Hindlimb muscle (tissue), 1 donor: ENCODE measurements around the gene POLA2. TPM values are rescaled to one million over a fixed set of nuclear protein-coding genes. Genes with fewer than 3 reads are reported as not detected.
"Not testable (repeated sequence)": the region's sequence is repeated elsewhere in the genome, so short reads cannot be mapped to it uniquely, and the experiment has no call there.

Experiments
- DNase-seq: peaks from one replicate; pipeline ENCODE4 v3.0.0-alpha.2; 2013
- polyA plus RNA-seq: library from polyadenylated mRNA; unstranded; fragments of 120-200 nt; gene quantifications from one replicate; pipeline ENCODE4 v1.2.1, GENCODE V29; 2013; ENCODE audit not compliant: insufficient read length

POLA2 gene, protein sequence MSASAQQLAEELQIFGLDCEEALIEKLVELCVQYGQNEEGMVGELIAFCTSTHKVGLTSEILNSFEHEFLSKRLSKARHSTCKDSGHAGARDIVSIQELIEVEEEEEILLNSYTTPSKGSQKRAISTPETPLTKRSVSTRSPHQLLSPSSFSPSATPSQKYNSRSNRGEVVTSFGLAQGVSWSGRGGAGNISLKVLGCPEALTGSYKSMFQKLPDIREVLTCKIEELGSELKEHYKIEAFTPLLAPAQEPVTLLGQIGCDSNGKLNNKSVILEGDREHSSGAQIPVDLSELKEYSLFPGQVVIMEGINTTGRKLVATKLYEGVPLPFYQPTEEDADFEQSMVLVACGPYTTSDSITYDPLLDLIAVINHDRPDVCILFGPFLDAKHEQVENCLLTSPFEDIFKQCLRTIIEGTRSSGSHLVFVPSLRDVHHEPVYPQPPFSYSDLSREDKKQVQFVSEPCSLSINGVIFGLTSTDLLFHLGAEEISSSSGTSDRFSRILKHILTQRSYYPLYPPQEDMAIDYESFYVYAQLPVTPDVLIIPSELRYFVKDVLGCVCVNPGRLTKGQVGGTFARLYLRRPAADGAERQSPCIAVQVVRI
- 36.5 TPM for polyA plus RNA-seq

DNA sequence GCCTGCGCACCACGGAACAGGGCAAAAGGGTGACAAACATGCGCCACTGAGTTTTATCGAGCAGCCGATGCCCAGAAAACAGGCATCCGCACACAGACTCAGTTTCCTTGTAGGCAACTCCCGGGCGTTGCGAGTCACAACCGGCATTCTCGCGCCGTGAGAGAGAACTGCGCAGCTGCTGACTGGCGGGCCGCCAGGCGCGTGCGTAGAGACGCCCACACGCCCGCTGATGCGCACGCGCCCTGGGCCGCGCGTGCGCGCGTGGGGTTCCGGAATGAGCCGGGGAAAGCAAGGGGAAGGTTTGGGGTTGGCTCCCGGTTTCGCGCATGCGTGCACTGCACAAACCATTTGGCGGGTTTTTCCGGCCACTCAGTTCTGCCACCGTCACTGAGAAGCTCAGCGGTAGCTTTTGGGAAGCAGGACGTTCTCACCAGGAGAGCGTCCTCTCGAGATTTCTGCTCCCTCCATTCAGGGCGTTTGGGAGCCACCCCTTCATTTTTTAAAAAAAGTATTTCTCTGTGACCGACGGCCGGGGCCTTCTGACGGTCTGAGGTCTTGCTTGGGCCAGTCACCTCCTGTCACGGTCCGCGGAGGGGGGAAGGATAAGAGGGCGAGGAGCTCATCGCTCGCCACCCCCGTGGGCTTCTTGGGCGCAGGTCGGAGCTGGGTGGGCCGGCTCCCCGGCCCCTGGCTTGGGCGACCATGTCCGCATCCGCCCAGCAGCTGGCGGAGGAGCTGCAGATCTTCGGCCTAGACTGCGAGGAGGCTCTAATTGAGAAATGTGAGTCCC, at the start of gene POLA2:
Gene POLA2 (plus strand): TSS at position 372 of the 790 bp plus-strand sequence. CDS start 331 bp downstream, at position 703.
- DNase-seq: peak; percentile 100

DNA sequence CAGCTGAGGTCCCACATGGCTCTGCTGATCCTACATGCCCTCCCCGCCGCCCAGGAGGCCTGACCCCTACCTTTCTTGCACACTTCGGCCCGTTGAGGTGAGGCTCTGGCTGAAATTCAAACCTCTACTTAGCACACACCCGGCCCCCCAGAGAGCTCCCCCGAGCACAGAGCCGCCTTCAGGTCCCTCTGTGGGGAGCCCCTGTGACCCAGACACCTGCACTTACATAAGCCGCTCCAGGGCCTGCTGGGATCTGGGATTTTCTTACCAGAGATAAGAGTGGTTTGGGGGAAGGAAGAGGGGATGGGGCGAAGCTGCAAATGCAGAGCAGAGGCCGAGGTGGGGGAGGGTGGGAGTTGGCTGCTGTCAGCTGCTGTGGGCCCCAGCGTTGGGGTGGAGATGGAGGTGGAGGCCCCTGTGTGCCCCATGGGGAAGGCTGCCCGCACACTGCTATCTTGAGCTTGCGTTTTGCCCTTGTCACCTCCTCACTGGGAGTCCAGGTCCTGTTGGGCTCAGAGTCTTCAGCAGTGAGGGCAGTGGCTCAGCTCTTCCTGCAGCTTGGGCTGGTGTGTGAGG, 49.4 kb upstream of the POLA2 start:
- DNase-seq: no peak

DNA sequence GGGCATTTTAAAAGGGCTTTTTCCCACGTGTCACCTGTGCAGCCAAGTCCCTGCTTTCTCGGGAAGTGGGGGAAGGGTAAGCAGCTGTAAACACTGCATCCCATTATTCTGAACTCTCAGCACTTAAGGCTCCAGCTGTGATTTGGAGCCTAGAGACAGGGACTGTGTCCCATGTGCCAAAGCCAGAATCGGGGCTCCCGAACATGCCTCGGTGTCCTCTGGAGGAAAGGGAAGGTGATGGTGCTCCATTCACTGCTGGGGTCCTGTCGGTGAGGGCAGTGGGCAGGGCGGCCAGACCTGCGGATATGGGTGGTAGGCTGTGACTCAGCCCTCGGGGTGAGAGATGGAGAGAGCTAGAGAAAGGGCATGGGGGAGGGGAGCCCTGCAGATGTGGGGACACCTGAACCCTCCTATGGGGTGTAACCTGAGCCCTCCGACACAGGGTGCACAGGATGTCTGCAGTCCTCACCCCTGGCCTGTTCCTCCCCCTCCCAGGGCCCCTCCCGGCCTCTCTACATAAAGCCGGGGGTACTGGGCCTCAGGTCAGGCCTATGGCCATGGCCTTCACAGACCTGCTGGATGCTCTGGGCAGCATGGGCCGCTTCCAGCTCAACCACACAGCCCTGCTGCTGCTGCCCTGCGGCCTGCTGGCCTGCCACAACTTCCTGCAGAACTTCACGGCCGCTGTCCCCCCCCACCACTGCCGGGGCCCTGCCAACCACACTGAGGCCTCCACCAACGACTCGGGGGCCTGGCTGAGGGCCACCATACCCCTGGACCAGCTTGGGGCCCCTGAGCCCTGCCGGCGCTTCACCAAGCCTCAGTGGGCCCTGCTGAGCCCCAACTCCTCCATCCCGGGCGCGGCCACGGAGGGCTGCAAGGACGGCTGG, 48.2 kb upstream of the POLA2 start:
- no peak for DNase-seq

DNA sequence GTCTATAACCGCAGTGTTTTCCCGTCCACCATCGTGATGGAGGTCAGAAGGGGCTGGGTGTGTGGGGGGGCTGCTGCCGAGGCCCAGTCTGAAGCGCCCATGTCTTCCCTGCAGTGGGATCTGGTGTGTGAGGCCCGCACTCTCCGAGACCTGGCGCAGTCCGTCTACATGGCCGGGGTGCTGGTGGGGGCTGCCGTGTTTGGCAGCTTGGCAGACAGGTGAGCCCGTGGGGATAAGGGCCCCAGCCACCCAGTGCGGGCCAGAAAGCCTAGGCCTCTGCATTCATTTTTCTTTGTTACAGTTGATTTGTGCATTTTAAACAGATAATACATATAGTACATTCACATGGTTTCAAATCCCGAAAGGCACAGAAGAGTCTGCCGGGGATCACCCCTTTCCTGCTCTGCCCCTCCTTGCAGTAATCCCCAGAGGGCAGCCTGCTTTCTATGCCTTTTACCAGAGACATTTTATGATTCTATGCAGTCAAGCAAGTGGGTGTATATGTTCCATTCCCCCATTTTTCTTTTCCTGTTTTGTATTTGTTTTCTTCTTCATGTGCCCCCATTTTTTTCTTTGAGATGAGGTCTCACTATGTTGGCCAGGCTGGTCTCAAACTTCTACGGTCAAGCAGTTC, 47.4 kb upstream of the POLA2 start:
- no peak for DNase-seq

DNA sequence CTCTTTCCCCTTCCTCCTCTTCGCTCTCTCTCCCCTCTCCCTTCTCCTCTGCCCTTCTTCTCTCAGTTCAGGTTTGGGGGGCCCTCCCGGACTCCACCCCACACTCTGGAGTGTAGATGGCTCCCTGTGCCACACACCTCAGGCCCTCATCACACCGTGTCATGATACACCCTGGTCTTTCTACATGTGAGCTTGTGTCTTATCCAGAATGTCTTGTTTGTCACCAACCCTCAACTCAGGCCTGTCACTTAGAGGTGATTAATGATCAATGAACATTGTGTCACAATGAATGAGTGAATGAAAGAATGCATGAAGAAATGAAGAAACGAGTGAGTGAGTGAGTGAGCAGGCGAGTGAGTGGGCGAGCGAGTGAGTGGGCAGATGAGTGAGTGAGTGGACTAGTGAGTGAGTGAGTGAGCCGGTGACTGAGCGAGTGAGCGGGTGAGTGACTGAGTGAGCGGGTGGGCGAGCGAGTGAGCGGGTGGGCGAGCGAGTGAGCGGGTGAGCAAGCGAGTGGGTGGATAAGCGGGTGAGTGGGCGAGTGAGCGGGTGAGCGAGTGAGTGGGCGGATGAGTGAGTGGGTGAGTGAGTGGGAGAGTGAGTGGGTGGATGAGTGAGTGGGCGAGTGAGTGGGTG, 46.2 kb upstream of the POLA2 start:
- DNase-seq: no peak

DNA sequence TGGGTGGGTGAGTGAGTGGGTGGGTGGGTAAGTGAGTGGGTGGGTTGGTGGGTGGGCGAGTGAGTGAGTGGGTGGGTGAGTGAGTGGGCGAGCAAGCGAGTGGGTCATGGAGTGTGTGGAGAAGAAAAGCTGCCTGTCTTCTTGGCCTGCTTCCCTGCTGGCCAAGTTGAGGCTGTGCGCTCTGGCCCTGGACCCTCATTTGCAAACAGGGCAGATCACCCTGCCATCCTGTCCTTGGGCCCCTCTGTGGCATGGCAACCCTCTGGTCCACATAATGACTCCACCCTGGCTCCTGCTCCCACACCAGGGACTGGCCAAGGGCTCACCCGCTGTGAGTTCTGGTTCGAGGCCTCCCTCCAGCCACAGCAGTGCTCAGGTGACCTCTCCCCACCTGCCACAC, 44.9 kb upstream of the POLA2 start:
- DNase-seq: no peak

DNA sequence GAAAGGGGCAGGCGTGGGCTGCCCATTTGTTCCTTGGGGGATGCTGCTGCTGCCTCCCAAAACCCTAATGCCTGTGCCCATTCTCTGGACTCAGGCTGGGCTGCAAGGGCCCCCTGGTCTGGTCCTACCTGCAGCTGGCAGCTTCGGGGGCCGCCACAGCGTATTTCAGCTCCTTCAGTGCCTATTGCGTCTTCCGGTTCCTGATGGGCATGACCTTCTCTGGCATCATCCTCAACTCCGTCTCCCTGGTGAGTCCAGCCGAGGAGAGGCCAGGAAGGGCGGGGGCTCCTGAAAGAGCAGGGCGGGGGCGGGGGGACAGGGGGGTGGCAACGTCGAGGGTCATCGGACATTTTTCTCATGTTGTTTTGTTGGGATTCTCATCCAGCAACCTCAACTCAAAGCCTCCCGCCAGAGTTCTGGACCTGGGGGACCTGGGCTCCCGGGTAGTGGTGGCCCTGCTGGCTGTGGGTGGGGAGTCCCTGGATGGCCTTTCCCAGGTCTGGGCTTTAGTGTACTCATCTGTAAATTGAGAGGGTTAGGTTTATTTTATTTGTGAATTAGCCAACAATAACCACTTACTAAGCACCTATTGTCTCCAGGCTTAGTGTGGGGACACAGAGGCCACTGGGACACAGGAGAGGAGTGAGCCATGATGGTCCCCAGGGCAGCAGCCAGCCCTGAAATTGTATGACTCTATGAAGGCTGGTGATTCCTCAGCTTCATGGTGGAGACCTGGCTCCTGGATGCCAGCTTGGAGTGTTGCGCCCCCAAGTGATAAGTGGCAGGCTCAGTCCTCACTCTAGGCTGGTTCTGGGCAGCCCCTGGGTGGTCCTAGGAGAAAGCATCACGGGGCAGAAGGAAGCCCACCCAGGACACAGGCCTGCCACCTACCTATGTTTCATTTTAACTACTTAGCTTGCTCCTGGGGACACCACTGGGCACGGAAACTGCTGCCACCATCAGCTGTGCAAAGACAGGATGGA, 44.0 kb upstream of the POLA2 start:
- DNase-seq: no peak

DNA sequence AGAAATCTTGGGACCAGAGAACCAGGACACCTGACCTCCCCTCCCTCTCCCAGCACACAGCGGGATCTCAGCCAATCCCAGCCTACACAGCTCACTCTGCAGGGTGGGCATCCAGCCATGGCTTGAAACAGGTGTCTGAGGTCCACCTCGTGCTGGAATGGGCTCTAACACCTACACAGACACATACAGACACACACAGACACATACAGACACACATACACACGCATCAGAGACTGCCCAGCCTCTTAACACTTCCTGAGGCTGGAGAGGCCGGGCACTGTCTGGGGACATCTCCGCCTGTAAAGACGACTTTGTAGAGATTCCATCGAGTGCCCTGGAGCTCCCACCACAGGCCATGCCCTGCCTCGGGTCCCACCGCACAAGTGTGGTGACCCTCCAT, 43.3 kb upstream of the POLA2 start:
- no peak for DNase-seq

DNA sequence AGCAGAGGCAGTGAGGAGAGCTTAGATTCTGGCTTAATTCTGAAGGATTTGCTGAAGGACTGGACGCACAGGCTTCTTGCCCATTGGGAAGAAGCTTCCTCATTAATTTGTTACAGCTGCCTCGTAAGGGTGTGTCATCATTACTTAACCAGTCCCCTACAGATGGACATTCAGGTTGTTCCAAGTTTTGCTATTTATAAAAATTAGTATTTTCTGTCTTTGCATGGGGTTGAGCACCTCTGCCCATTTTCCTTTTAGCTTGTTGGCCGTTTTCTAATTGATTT, 41.9 kb upstream of the POLA2 start:
- no peak for DNase-seq

DNA sequence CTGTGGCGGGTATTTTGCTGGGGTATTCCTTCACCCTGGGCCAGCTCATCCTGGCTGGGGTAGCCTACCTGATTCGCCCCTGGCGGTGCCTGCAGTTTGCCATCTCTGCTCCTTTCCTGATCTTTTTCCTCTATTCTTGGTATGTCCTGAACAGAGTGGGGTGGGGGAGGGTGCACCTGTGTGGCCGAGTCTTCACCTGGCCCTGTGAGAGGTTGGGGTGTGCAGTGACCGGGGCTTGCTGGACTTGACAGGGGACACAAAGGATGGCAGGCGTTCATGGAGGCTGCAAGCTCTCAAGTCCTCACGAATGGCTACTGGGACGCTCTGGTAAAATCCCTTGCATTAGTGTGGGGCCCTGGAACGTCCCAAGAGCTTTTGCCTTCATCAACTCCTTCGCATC, 40.7 kb upstream of the POLA2 start:
- no peak for DNase-seq

DNA sequence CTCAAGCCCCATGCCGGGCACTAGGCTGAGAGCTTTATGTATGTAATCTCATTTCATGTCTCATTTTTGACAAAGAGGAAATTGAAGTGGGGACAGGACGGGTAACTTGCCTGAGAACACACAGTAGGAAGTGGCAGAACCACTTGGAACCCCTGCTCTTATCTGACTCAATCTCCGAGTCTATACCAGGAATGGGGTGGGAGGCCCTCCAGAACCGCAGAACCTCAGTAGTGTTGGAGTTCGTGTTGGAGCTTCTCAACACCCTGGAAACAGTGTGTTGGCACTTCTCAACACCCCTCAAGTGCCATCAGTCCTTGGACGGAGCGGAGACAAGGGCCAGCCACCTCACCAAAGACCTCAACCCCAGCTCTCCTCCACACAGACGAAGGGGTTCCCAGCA, 38.8 kb upstream of the POLA2 start:
- DNase-seq: no peak

DNA sequence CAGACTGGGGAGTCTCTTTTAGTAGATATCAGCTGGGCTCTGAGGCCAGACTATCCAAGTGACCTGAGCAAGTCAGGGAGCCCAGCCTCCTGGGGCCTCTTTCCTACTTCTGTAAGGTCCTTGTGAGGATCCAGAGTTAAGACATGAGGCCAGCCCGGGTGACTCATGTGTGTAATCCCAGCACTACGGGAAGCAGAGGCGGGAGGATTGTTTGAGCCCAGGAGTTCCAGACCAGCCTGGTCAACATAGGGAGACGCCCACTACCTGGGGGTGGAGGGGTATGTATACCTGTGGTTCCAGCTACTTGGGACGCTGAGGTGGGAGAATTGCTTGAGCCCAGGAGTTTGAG, 36.9 kb upstream of the POLA2 start:
- DNase-seq: no peak

DNA sequence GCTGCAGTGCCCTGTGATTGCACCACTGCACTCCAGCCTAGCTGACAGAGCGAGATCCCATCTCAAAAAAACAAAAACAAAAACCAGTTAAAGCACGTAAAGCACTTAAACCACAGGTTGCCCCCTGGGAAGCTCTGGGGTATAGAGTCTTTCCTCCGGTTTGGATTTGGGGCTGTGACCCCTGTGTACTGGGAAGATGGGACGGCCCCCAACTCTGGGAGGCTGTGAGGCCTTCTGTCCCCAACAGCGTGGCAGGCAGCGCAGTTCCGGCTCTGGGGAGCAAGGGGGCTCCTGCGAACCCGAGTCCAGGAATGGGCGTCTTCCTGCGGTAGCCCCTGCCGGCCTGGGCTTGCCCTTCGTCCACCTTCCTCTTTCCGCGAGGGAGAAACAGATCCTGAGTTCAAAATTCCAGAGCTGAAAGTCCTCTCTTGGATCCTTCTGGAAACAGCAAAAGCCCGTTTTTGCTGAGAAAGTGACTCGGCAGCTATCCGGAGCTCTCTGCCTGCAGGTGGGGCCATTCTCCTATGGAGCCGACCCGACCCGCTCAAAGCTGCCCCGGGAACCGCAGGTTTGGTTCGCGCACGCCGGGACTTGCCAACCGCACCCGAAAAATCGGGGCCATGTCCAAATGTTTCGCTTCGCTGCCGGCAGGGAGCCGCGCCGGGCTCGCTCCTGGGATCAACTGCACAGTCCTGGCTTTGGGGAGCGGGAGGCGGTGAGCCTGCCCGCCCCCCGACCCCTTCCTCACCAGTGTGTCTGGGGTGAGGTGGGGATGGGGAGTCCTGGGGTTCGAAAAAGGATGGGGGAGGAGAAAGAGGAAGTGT, 36.3 kb upstream of the POLA2 start:
- DNase-seq: peak; percentile 54

DNA sequence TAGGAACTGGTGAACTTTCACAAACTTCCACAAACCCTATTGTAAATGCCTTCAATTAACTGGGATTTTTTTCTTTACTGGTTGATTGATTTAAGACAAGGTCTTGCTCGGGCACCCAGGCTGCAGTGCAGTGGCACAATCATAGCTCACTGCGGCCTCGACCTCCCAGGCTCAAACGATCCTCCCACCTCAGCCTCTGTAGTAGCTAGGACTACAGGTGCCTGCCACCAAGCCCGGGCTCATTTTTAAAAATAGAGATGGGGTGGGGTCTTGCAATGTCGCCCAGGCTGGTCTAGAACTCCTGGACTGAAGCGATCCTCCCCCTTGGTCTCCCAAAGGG, 35.7 kb upstream of the POLA2 start:
- DNase-seq: no peak

DNA sequence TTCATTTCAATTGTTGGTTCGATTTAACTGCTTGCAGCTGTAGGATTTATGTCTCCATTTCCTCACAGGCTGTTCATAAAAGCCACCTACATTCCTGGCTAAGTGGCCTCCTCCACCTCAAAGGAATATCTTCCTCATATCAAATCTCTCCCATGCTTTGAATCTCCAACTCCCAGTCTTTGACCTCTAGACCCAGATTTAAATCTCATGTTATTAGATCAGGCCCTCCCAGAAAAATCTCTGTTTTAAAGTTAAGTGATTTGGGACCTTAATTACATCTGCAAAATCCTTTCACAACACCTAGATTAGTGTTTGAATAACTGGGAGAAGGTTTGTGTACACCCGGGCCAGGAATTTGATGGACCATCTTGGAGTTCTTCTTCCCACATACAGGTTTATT, 33.9 kb upstream of the POLA2 start:
- DNase-seq: no peak

DNA sequence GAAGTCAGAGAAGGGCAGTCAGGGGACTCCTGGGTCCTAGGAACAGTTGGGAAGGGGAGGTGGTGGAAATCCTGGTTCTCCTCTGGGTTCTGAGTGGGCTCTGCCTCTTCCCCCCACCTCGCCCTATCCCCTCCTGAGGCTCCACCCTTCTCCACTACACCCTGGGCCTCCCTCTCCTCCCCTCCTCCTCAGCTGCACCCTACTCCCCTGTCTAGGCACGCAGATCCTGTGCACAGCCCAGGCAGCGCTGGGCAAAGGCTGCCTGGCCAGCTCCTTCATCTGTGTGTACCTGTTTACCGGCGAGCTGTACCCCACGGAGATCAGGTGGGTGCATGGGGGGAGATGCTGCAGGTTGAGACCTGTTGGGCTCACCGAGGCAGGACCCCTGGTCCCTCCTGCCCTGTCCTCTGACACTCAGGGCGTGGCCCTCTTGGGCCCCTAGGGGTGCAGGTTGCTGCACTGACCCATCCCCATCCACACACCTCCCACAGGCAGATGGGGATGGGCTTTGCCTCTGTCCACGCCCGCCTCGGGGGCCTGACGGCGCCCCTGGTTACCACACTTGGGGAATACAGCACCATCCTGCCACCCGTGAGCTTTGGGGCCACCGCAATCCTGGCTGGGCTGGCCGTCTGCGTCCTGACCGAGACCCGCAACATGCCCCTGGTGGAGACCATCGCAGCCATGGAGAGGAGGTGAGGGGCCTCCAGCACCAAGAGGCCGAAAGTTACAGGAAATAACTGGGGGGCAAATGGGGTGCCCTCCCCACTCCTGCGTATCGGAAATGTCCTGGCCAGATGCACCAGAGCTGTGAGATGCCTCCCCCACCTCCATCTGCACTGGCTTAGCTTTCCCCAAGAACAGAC, 25.3 kb upstream of the POLA2 start:
- no peak for DNase-seq

DNA sequence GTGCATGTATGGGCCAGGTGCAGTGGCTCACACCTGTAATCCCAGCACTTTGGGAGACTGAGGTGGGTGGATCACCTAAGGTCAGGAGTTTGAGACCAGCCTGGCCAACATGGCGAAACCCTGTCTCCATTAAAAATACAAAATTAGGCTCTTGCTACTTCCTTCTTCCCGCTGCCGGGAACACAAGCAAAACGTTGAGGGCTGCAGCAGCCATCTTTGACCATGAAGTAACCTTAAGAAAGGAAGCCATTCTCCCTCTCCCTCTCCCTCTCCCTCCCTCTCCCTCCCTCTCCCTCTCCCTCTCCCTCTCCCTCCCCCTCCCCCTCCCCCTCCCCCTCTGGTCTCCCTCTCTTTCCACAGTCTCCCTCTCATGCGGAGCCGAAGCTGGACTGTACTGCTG, 23.5 kb upstream of the POLA2 start:
- DNase-seq: not testable (repeated sequence)

DNA sequence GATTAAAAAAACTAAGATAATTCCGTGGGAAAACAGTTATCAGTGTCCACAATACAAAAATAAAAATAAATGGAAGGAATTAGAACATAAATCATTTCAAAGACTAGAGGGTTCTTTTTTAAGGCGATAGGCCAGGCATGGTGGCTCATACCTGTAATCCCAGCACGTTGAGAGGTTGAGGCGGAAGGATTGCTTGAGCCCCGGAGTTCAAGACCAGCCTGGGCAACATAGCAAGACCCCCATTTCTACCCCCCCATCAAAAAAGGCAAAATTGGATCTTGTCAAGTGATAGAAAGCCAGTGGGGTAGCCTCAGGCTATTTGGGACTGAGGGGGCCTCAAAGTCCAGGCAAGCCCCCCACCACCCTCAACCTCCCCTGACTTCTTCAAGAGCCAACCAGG, 20.6 kb upstream of the POLA2 start:
- no peak for DNase-seq
